Measurements from ENCODE around the gene UBQLN3. TPM values are rescaled to one million over a fixed set of nuclear protein-coding genes. Genes with fewer than 3 reads are reported as not detected.

Gene UBQLN3
- total RNA-seq, 1 experiment from 2014 or later = not detected

- ATAC-seq = no peak
- no peak for TF ChIP-seq CTCF (IDR thresholded peaks at IDR 0.05)
- TF ChIP-seq SIN3A (IDR thresholded peaks at IDR 0.05; ENCODE audit: borderline replicate concordance, insufficient read depth, low read depth, low read length) = no peak
- TF ChIP-seq REST (IDR thresholded peaks at IDR 0.05; ENCODE audit: insufficient read depth in 1 of 2, low read depth in 2 of 2, low read length in 1 of 2) = no peak
- TF ChIP-seq POLR2AphosphoS5 (IDR thresholded peaks at IDR 0.05; ENCODE audit: low read depth, low read length) = no peak
- TF ChIP-seq TCF7L2 (IDR thresholded peaks at IDR 0.05; ENCODE audit: low read depth, low read length) = no peak
- ChIA-PET CTCF (no interaction called here), POLR2A (no interaction called here)
- Histone ChIP-seq H3K4me1 (ENCODE audit: control insufficient read depth, insufficient read depth, low read length) (no peaks in the 10 kb centered on the region), H3K4me3 (ENCODE audit: low read depth in 2 of 2, low read length in 2 of 2) (no peak overlapping the region), H3K9me3 (ENCODE audit: control insufficient read depth, insufficient read depth, low read depth, low read length) (no peaks in the 10 kb centered on the region), H3K36me3 (ENCODE audit: control insufficient read depth, insufficient read depth, low read length) (no peaks in the 10 kb centered on the region), H3K27ac (ENCODE audit: low read length) (no peak overlapping the region), H3K27me3 (ENCODE audit: control insufficient read depth, insufficient read depth, low read length) (peaks cover 5% of the 10 kb centered on the region; the same call in 1 of the 2 replicates)
- intact Hi-C loops (cut with micrococcal nuclease; ENCODE audit: unreplicated experiment) = no loop called here
- no peak for DNase-seq (ENCODE audit: low read depth, low spot score)
- in situ Hi-C loops (cut with HindIII; ENCODE audit: low pct_unique_long_range_greater_than_20kb, low sequenced_read_pairs) = no loop called here
- no TSS peak for BruUV-seq (replicated peaks)
These were observed 11.8 kb upstream of the UBQLN3 start for GRCh38 chr11:5521540-5521939.

GRCh38 chr11:5516599-5516998, 6.8 kb upstream of the UBQLN3 start, which contains the start of gene UBQLNL:
Gene UBQLNL (minus strand): TSS chr11:5516699. CDS start chr11:5516441, 258 bp downstream.
- Histone ChIP-seq H3K4me1 (ENCODE audit: control insufficient read depth, insufficient read depth, low read length) (no peaks in the 10 kb centered on the region), H3K27me3 (ENCODE audit: control insufficient read depth, insufficient read depth, low read length) (peaks cover 3% of the 10 kb centered on the region; the same call in 1 of the 2 replicates), H3K9me3 (ENCODE audit: control insufficient read depth, insufficient read depth, low read depth, low read length) (no peaks in the 10 kb centered on the region), H3K27ac (ENCODE audit: low read length) (no peak within 1 kb of the TSS), H3K36me3 (ENCODE audit: control insufficient read depth, insufficient read depth, low read length) (no peaks in the 10 kb centered on the region), H3K4me3 (ENCODE audit: low read depth in 2 of 2, low read length in 2 of 2) (no peak within 1 kb of the TSS)
- ATAC-seq (no peak), DNase-seq (ENCODE audit: low read depth, low spot score) (no peak)
- no peak for TF ChIP-seq TCF7L2 (IDR thresholded peaks at IDR 0.05; ENCODE audit: low read depth, low read length)
- TF ChIP-seq REST (IDR thresholded peaks at IDR 0.05; ENCODE audit: insufficient read depth in 1 of 2, low read depth in 2 of 2, low read length in 1 of 2) = no peak
- TF ChIP-seq CTCF (IDR thresholded peaks at IDR 0.05) = no peak
- TF ChIP-seq SIN3A (IDR thresholded peaks at IDR 0.05; ENCODE audit: borderline replicate concordance, insufficient read depth, low read depth, low read length) = no peak
- no peak for TF ChIP-seq POLR2AphosphoS5 (IDR thresholded peaks at IDR 0.05; ENCODE audit: low read depth, low read length)
- in situ Hi-C loops (cut with HindIII; ENCODE audit: low pct_unique_long_range_greater_than_20kb, low sequenced_read_pairs) = no loop called here
- BruUV-seq (replicated peaks) = no TSS peak
- intact Hi-C loops (cut with micrococcal nuclease; ENCODE audit: unreplicated experiment) = no loop called here
- CTCF ChIA-PET = no interaction called here
- POLR2A ChIA-PET = no interaction called here

Data from Panc1 (cell line).